ENCODE measurements around the gene VAV1.
"Not testable (repeated sequence)": the region's sequence is repeated elsewhere in the genome, so short reads cannot be mapped to it uniquely, and the experiment has no call there.

DNA sequence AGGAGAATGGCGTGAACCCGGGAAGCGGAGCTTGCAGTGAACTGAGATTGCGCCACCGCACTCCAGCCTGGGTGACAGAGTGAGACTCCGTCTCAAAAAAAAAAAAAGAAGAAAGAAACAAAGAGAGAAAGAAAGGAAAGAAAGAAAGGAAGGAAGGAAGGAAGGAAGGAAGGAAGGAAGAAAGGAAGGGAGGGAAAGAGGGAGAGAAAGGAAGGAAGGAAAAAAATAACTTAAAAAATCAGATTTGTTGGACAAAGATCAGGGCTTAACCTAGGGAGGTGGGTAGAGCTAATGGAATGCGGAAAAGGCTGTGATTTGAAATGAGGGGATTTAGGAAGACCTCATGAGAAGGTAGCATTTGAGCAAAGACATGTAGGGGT lies 870 bp upstream of the VAV1 start:
- not testable (repeated sequence) for TF ChIP-seq POLR2A (IDR thresholded peaks at IDR 0.05; ENCODE audit: extremely low read depth, insufficient read length); MYC (IDR thresholded peaks at IDR 0.05; ENCODE audit: low read depth, low read length)
- TF ChIP-seq, protein P1, sequence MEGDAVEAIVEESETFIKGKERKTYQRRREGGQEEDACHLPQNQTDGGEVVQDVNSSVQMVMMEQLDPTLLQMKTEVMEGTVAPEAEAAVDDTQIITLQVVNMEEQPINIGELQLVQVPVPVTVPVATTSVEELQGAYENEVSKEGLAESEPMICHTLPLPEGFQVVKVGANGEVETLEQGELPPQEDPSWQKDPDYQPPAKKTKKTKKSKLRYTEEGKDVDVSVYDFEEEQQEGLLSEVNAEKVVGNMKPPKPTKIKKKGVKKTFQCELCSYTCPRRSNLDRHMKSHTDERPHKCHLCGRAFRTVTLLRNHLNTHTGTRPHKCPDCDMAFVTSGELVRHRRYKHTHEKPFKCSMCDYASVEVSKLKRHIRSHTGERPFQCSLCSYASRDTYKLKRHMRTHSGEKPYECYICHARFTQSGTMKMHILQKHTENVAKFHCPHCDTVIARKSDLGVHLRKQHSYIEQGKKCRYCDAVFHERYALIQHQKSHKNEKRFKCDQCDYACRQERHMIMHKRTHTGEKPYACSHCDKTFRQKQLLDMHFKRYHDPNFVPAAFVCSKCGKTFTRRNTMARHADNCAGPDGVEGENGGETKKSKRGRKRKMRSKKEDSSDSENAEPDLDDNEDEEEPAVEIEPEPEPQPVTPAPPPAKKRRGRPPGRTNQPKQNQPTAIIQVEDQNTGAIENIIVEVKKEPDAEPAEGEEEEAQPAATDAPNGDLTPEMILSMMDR (IDR thresholded peaks at IDR 0.05; ENCODE audit: low read depth, low read length) = not testable (repeated sequence)
- TF ChIP-seq, protein P2, sequence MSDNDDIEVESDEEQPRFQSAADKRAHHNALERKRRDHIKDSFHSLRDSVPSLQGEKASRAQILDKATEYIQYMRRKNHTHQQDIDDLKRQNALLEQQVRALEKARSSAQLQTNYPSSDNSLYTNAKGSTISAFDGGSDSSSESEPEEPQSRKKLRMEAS (IDR thresholded peaks at IDR 0.05; ENCODE audit: low read depth, low read length) = not testable (repeated sequence)
